ENCODE measurements around the gene U2SURP.
A peak's percentile ranks its signal among the peaks of the same experiment; 100 is the strongest.
"Not testable (repeated sequence)": the region's sequence is repeated elsewhere in the genome, so short reads cannot be mapped to it uniquely, and the experiment has no call there.

The U2SURP gene

GRCh38 chr3:142976621-142977398 lies 24.6 kb upstream of the U2SURP start:
- peak; percentile 95 for DNase-seq (ENCODE audit: low spot score)

DNA sequence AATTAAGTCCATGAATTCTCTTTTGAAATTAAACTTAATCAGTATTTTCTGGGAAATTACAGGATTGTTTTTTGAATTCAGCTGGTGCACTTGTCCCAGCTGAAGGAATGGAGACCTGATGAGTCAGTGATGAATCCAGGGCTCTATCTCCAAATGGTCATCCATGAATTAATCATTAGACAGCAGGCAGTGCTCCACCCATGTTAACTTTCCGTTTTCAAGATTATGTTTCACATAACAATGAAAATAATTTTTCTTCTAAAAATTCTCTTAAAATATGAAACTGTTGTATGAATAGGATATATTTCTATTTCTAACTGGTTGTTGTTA lies 24.0 kb upstream of the U2SURP start:
- DNase-seq (ENCODE audit: low spot score): no peak

DNA sequence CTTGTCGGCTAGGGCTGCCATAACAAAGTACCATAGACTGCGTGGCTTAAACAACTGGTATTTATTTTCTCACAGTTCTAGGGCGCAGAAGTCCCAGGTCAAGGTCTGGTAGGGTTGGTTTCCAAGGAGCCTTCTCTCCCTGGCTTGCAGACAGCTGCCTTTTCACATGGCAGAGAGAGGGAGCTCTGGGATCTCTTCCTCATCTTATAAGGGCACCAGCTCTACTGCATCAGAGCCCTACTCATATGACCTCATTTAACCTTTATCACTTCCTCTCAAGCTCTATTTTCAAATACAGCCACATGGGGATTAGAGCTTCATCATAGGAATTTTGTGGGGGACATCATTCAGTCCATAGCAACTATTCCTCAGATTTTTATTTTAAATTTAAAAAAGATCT lies 20.3 kb upstream of the U2SURP start:
- no peak for DNase-seq (ENCODE audit: low spot score)

DNA sequence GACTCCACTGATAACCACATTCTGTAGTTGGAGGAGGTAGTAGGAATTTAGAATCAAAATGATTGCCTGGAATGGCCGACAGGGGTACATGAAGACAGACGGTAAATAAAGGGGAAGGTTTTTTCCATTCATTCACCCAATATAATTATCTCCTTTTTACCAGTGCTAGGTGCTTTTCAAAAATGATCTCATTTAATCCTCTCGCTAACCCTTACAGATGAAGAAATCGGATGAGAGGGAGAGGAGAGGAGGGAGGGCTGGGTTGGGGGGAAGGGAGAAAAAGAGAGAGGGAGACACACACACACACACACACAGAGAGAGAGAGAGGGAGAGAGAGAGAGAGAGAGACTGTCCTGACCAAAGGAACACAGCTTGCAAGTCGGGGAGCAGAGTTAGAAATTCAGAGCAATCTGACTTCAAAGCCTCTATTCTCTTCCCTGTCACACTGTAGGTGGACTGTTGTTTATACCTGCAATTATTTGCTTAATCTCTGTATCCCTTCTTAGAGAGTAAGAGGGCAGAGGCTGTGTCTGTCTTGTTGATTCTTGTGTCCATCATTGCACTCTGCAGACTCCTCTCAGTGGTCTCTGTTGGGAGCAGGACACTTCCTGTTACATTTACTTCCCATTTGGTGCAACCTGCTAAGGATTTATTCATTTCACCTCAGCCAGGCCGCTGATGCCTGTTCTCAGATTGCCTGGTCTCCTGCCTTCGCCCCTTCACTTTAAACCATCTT lies 19.2 kb upstream of the U2SURP start:
- no peak for DNase-seq (ENCODE audit: low spot score)

DNA sequence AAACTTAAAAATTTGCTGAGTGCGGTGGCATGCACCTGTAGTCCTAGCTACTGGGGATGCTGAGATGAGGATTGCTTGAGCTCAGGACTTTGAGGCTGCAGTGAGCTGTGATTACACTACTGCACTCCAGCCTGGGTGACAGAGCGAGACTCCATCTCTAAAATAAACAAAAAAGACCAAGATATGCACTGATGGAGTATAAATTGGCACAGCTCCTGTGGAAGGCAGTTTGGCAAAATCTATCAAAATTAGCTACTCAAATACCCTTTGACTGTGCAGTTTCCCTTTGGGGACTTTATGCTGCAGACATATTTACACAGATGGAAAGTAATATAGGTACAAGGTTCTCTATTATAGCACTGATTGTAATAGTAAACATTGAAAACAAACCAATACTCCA lies 18.1 kb upstream of the U2SURP start:
- no peak for DNase-seq (ENCODE audit: low spot score)

- no peak for DNase-seq (ENCODE audit: low spot score)
Observed at GRCh38 chr3:142984255-142984654, 17.1 kb upstream of the U2SURP start.

DNA sequence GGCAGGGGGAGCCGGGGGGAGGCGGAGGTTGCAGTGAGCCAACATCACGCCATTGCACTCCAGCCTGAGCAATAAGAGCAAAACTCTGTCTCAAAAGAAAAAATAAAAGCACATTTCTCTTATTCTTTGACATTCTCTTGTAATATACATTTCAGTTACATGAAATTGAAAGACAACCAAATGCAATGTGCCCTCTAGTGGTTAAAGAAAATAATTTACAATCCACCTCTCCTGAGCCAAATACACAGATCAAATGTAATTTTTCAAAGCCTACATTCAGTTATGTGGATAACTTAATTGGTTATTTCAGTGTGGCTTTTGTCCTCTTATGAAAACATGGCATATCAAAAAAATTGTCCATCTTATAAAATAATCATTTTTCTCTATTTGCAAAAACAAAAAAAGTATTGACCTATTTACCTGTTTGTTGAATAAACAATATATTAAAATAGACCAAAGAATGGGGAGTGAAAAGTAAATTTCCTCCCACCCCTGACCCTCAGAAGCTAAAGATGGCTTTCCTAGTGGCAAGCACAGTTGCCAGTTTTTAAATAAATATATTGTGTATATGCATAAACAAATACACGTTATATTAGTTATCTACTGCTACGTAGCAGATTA lies 14.2 kb upstream of the U2SURP start:
- peak; percentile 71 for DNase-seq (ENCODE audit: low spot score)

DNA sequence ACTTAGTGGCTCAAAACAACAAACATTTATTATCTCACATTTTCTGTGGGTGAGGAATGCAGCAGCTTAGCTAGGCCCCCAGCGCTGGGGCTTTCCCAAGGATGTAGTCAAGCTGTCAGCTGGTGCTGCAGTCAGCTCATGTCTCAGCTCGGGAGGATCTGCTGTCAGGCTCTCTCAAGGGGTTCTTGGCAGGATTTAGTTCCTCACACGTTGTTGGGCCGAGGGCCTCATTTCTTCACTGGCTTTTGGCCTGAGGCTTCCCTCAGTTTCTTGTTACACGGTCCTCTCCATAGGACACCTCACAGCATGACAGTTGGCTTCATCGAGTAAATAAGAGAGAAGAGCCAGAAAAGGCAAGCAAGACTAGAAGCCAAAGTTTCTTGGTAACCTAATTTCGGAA lies 13.7 kb upstream of the U2SURP start:
- DNase-seq (ENCODE audit: low spot score): no peak

DNA sequence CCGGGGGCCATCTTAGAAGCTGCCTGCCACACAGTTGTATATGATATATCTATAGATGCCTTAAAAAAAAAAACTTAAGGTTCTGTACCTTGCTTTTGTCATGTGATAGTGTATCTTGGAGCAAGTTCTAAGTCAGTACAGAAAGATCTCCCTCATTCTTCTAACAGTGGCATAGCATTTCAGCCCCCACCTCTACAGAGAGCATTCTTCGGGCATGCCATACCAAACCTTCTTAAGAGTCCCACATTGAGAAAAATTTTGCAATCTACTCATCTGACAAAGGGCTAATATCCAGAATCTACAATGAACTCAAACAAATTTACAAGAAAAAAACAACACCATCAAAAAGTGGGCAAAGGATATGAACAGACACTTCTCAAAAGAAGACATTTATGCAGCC lies 13.1 kb upstream of the U2SURP start:
- not testable (repeated sequence) for DNase-seq (ENCODE audit: low spot score)

DNA sequence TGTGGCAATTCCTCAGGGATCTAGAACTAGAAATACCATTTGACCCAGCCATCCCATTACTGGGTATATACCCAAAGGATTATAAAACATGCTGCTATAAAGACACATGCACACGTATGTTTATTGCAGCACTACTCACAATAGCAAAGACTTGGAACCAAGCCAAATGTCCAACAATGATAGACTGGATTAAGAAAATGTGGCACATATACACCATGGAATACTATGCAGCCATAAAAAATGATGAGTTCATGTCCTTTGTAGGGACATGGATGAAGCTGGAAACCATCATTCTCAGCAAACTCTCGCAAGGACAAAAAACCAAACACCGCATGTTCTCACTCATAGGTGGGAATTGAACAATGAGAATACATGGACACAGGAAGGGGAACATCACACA lies 12.5 kb upstream of the U2SURP start:
- DNase-seq (ENCODE audit: low spot score): not testable (repeated sequence)

GRCh38 chr3:142990721-142991120 lies 10.6 kb upstream of the U2SURP start:
- no peak for DNase-seq (ENCODE audit: low spot score)

DNA sequence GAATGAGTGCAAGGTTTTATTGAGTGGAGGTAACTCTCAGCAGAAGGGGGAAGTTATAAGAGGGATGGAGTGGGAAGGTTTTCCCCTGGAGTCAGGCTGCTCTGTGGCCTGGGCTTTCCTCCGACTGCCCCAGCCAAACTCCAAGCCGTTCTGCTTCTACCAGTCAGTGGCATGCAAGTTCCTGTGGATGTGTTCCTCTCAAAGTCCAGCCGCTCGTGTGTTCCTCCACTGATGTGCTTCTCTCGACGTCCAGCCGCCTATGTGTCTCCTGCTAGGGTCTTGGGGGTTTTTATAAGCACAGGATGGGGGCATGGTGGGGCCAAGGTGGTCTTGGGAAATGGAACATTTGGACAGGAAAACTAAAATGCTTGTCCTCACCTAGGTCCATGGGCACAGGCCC lies 9.0 kb upstream of the U2SURP start:
- DNase-seq (ENCODE audit: low spot score): no peak

DNA sequence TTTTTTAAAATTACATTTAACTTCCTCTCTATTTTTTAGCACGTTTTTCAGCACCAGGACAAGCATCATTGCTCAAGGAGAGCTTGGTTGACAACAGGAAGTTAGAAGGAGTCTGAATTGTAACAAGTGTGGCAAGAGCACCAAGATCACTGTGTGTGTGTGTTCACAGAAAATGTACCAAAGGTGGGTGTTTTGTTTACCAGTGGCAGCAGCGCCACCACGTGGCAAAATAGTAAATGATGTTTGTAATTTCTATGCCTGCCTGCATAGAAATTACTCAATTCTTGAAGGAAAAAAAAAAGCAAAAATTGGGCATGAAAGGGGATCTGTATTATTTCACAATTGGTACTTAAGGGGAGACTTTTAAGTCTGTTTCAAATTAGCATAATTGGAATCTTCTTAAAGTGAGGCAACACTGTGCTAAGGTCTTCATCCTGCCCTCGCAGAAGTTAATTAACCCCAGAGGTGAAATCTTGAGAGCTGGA lies 7.4 kb upstream of the U2SURP start:
- DNase-seq (ENCODE audit: low spot score): peak; percentile 79

DNA sequence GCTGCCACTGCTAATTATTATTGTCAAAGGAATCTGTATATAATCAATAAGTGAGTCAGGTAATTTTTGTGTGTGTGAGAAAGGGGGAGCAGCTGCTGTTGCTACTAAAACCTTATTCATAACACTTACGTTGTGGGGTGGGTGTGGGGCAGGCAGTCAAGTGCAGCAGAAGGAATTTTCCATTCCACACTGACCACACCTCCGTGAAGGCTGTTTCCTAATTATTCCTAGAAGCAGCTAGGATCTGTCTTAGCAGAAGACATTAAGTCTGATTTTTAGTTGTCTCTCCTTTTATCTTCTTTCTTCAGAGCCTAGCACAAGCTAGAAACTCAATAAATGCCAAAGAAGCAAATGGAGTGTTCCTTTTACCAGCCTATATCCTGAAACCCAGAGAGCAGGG lies 4.0 kb upstream of the U2SURP start:
- DNase-seq (ENCODE audit: low spot score): no peak

DNA sequence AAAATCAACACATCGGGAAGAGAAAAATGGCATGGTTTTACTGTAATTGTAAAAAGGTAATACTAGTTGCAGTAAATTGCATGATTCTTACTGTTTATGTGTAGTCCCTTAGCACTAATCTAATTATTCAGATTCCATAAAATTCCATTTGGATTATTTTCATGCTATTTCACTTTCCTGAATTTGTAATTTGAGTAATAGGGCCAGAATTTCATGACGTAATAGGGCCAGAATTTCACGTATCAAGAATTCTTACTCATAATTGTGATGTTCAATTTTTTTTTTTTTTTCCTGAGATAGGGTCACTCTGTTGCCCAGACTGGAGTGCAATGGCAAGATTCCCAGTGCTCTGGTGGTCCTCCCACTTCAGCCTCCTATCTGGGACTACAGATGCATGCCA lies 2.9 kb upstream of the U2SURP start:
- no peak for DNase-seq (ENCODE audit: low spot score)

DNA sequence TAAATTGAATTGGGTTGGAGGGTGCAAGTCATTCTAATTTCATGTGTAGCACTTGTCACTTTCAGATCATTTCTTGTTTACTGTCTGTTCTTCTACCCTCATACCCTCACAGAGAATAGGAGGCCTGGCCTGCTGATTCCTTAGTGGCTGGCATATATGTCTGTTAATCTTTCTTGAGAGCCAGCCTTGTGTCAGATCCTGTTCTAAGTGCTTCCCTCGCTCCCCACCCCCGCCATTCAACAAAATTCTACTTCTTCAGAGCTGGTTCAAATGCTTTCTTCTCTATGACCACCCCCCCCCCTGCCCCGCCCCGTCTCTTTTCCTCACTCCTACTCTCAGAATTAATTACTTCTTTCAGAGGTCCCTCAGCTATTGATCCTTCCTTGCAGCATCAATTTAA lies 1.5 kb upstream of the U2SURP start:
- DNase-seq (ENCODE audit: low spot score): peak; percentile 46

DNA sequence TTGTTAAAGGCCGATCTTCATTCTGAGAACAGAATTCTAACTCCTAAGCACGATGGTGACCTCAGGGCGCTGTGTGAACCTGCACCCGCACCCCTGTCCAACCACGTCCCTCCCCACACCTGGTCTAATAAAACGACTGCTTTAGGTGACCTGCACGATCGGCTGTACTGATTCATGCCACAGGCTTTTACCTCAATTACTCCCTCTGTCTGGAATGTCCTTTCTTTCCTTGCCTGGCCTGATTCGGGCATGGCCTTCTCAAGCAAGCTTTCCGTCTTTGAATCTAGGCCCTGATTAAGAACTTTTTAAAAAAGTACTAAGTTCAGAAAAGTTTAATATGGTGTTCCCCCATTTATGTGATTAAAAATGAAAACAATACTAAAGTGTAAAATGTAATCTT lies 842 bp upstream of the U2SURP start:
- DNase-seq (ENCODE audit: low spot score): no peak

DNA sequence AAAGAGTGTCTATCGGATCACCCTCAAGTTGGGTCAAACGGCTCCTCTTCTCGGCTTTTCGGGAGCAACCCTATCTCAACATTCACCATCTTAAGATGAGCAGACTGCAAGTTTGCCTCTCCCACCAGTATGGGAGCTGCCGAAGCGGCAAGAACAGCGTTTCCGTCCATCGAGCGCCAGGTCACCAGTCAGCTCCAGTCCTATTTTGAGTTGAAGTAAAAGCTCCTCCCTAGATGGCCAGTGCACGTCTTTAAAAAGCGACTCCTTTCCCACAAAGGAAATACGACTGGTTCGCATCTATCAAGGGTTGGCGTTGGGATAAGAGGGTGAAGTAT lies 369 bp upstream of the U2SURP start:
- no peak for DNase-seq (ENCODE audit: low spot score)

DNA sequence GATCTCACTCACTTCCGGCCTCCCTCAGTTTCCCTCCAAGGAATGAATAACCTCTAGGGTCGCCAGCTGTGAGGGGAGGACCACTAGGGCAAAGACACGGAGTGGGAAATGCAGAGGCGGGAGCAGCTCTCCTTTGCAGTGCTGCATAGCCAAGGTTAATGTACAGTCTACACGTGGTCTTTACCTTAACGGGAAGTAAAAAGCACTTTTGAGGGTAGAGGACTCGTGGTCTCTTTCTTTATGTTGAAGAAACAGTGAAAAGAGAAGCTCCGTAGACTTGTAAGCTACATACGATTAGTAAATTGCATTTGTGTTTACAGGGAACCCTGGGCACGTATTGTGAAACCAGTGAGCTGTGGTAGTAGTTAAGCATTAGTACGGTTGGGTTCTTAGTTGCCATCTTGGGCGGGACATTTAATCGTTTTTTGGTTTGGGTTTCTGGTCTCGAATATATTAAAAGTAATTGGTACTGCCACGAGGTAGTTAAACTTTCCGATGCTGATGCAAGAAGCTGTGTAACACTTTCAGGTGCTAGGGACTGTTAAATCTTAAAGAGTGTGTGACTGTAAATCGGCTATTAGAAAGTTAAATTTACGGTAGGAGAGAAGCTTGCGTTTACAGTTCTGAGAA lies 828 bp downstream of the U2SURP start:
- DNase-seq (ENCODE audit: low spot score): no peak

DNA sequence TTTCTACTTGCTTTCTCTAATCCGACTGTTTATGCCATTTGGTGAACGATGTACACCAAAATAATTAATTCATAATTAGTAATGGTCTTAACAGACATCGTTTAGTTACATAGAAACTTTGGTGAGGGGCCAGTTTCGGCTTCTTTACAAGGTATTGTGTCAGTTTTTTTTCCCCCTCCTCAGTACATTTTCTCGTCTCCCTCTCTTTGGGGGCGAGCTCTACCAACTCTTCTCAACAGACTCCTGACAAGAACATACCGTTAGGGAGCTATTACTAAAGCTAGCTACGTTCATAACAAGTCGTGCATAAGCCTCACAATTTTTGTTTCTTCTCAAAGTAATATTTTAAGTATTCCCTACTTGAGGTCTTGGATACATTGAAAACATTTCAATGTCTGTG lies 1.4 kb downstream of the U2SURP start:
- DNase-seq (ENCODE audit: low spot score): no peak

DNA sequence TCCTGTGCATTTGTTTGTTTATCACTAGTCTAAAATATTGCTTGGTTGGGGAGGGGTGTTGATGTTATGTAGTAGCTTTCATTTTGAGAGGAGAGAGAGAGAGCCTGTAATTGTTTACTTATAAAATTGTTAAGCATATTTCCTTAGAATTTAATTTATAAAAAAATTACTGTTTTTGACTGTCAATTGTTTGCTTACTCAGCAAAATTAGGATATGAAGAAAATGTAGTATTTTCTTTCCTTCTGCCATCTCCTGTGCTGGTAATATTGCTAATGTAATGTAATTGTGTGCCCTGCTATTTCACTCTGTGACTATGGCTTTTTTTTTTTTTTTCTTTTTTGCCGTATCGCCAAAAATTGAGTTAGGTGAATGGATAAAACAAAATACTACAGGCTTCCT lies 3.5 kb downstream of the U2SURP start:
- no peak for DNase-seq (ENCODE audit: low spot score)

- DNase-seq (ENCODE audit: low spot score): no peak
Observed at GRCh38 chr3:143010024-143010423, 8.7 kb downstream of the U2SURP start.

GRCh38 chr3:143011705-143012104 lies 10.3 kb downstream of the U2SURP start:
- no peak for DNase-seq (ENCODE audit: low spot score)
